Caco-2 (cell line): ENCODE data around the gene DGKB. TPM values are rescaled to one million over a fixed set of nuclear protein-coding genes. Genes with fewer than 3 reads are reported as not detected.

Source experiments
- BruUV-seq: library from RNA; stranded (reverse); fragments of 400-500 nt; replicated peaks from 2 replicates; lab custom pipeline; 2021; lab: Mats Ljungman, UMichigan
- CTCF ChIA-PET: fragments of 300-600 bp; sonication (Branson Sonifier 250); formaldehyde crosslinking; loops from one replicate; lab custom pipeline; 2022; ENCODE audit warnings: antibody characterized with exemption; lab: Charles Lee
- POLR2A ChIA-PET: fragments of 300-600 bp; sonication (Branson Sonifier 250); formaldehyde crosslinking; loops from one replicate; lab custom pipeline; 2022; ENCODE audit warnings: antibody characterized with exemption; lab: Charles Lee
- DNase-seq, 2 experiments: peaks; one replicate each; pipeline versions ENCODE4 v3.0.0 to v3.0.0-alpha.2; 2020 to 2022
- H3K27me3 ChIP-seq: replicated peaks from 2 replicates; pipeline ENCODE4 v1.6.0; 2011; ENCODE audit warnings: low read length; ENCODE audit not compliant: control insufficient read depth, insufficient read depth
- H3K36me3 ChIP-seq: 2 replicates; pipeline ENCODE4 v1.5.1; 2011; ENCODE audit warnings: low read length; ENCODE audit not compliant: control insufficient read depth, insufficient read depth
- H3K4me1 ChIP-seq: fragments of 250-450 bp; sonication (Bioruptor Pico); 2 replicates; pipeline ENCODE4 v1.5.1; 2020; ENCODE audit warnings: mild to moderate bottlenecking
- H3K4me3 ChIP-seq: 2 replicates; pipeline ENCODE4 v1.5.1; 2011; ENCODE audit warnings: low read depth, mild to moderate bottlenecking, control low read depth, low read length
- H3K9me3 ChIP-seq: fragments of 250-450 bp; sonication (Bioruptor Pico); 2 replicates; pipeline ENCODE4 v1.5.1; 2020; ENCODE audit warnings: mild to moderate bottlenecking, moderate library complexity
- H3K27ac Mint-ChIP-seq: one replicate; pipeline ENCODE4 v1.8.0; 2022; ENCODE audit warnings: mixed read lengths; ENCODE audit not compliant: unreplicated experiment
- H3K27me3 Mint-ChIP-seq: one replicate; pipeline ENCODE4 v1.8.0; 2022; ENCODE audit warnings: mixed read lengths; ENCODE audit not compliant: insufficient read depth, unreplicated experiment
- H3K36me3 Mint-ChIP-seq: one replicate; pipeline ENCODE4 v1.8.0; 2022; ENCODE audit warnings: mild to moderate bottlenecking, mixed read lengths; ENCODE audit not compliant: insufficient read depth, unreplicated experiment
- H3K4me1 Mint-ChIP-seq: one replicate; pipeline ENCODE4 v1.8.0; 2022; ENCODE audit warnings: low read depth, mixed read lengths; ENCODE audit not compliant: unreplicated experiment
- H3K4me3 Mint-ChIP-seq: one replicate; pipeline ENCODE4 v1.8.0; 2022; ENCODE audit warnings: mild to moderate bottlenecking, moderate library complexity, mixed read lengths; ENCODE audit not compliant: unreplicated experiment
- H3K9me3 Mint-ChIP-seq: one replicate; pipeline ENCODE4 v1.8.0; 2022; ENCODE audit warnings: mixed read lengths; ENCODE audit not compliant: unreplicated experiment
- CTCF ChIP-seq, 2 experiments: fragments of 200-600 bp in 1 of 2; IDR thresholded peaks; 1 replicate in 1 of 2; 2 replicates in 1 of 2; pipeline versions ENCODE4 v1.5.1 to v1.8.0; 2011 to 2022; ENCODE audit warnings: antibody characterized with exemption in 1 of 2, control low read depth in 1 of 2, inconsistent platforms in 1 of 2, low read depth in 1 of 2, low read length in 1 of 2, mild to moderate bottlenecking in 1 of 2, moderate library complexity in 1 of 2; ENCODE audit not compliant: insufficient read depth in 1 of 2, severe bottlenecking in 1 of 2, unreplicated experiment in 1 of 2
- intact Hi-C: fragments of 100-400 bp; cut with micrococcal nuclease; formaldehyde crosslinking; loops from one replicate; pipeline ENCODE4 v1.10.0; 2022; ENCODE audit not compliant: unreplicated experiment
- total RNA-seq: library from RNA; stranded (reverse); gene quantifications from 2 replicates; pipeline ENCODE4 v1.2.3, GENCODE V29; 2022

Gene DGKB
- total RNA-seq, 1 experiment from 2014 or later, result 0.39 TPM

- Histone ChIP-seq H3K9me3 (no peaks in the 10 kb centered on the region), H3K27me3 (no peaks in the 10 kb centered on the region), H3K4me1 (no peaks in the 10 kb centered on the region), H3K4me3 (no peak overlapping the region), H3K36me3 (no peaks in the 10 kb centered on the region)
- POLR2A ChIA-PET, result no interaction called here
- no TSS peak for BruUV-seq
- Mint-ChIP-seq H3K9me3 (no peaks in the 10 kb centered on the region), H3K4me1 (no peaks in the 10 kb centered on the region), H3K4me3 (no peak overlapping the region), H3K27me3 (peaks cover 10% of the 10 kb centered on the region), H3K36me3 (no peaks in the 10 kb centered on the region), H3K27ac (no peak overlapping the region)
- TF ChIP-seq CTCF (IDR thresholded peaks at IDR 0.05; ENCODE audit: insufficient read depth in 1 of 2, low read depth in 1 of 2, low read length in 1 of 2, severe bottlenecking in 1 of 2, unreplicated experiment in 1 of 2), result no peak
- CTCF ChIA-PET, result no interaction called here
- no peak for DNase-seq
- intact Hi-C loops, result no loop called here
Observed at GRCh38 chr7:14666304-14666703, 236.2 kb downstream of the DGKB start.

- H3K27me3 ChIP-seq, result no peaks in the 10 kb centered on the region
- H3K4me1 ChIP-seq, result no peaks in the 10 kb centered on the region; the same call in 1 of the 2 replicates
- DNase-seq, result peak in 1 of 2 experiments; percentile 2
- ChIA-PET POLR2A (no interaction called here), CTCF (no interaction called here)
- Mint-ChIP-seq H3K9me3 (peaks cover 4% of the 10 kb centered on the region), H3K4me3 (no peak overlapping the region), H3K36me3 (no peaks in the 10 kb centered on the region), H3K27me3 (no peaks in the 10 kb centered on the region), H3K4me1 (peaks cover 10% of the 10 kb centered on the region), H3K27ac (no peak overlapping the region)
- no peaks in the 10 kb centered on the region for H3K9me3 ChIP-seq
- no peak overlapping the region for H3K4me3 ChIP-seq
- TF ChIP-seq CTCF (IDR thresholded peaks at IDR 0.05; ENCODE audit: insufficient read depth in 1 of 2, low read depth in 1 of 2, low read length in 1 of 2, severe bottlenecking in 1 of 2, unreplicated experiment in 1 of 2), result no peak
- intact Hi-C loops, result no loop called here
- BruUV-seq, result no TSS peak
- H3K36me3 ChIP-seq, result no peaks in the 10 kb centered on the region
Observed at GRCh38 chr7:14639801-14640200, 262.8 kb downstream of the DGKB start.

GRCh38 chr7:14639329-14639728 is 263.2 kb downstream of the DGKB start:
- Mint-ChIP-seq H3K27me3 (no peaks in the 10 kb centered on the region), H3K36me3 (no peaks in the 10 kb centered on the region), H3K4me3 (no peak overlapping the region), H3K9me3 (no peaks in the 10 kb centered on the region), H3K27ac (no peak overlapping the region), H3K4me1 (peaks cover 10% of the 10 kb centered on the region)
- Histone ChIP-seq H3K9me3 (no peaks in the 10 kb centered on the region), H3K4me3 (no peak overlapping the region), H3K27me3 (no peaks in the 10 kb centered on the region), H3K36me3 (no peaks in the 10 kb centered on the region), H3K4me1 (no peaks in the 10 kb centered on the region; the same call in 1 of the 2 replicates)
- POLR2A ChIA-PET, result no interaction called here
- CTCF ChIA-PET, result no interaction called here
- no TSS peak for BruUV-seq
- intact Hi-C loops, result no loop called here
- DNase-seq, result no peak
- no peak for TF ChIP-seq CTCF (IDR thresholded peaks at IDR 0.05; ENCODE audit: insufficient read depth in 1 of 2, low read depth in 1 of 2, low read length in 1 of 2, severe bottlenecking in 1 of 2, unreplicated experiment in 1 of 2)
